ENCODE data around the gene EGFL8.

EGFL8 gene

DNA sequence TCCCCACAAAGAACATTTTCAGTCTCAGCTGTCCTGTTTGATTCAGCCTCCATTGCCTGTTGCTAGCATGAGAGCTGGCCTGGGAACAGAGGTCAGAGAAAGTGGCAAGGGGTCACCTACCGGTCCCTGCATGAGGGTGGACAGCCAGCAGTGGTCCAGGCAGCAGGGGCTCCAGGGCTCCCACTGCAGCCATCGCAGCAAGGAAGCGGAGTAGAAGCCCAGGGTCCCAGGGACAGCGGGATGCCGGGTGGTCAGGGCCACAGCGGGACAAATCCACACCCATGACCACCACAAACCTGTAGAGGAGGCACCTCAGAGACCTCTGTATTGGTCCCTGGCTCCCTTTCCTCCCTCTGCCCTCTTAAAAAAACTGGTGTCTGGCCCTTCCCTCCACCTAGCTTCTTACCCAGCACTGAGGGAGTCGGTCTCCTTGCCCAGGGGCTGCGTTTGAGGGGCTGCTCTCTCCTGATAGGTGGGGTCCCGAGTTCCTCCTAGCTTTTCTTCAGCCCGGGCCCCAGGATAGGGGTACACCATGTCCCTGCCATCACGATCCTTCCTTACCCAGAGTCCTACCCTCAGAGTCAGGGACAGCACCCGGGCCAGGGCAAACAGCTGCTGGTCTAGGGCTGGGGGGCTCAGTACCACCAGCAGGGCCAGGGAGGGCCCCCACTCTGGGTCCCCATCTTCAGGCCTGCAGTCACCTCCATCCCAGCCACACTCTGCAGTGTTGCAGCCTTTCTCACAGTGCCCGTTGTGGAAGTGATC, 36.5 kb downstream of the EGFL8 start:
- TF ChIP-seq FOXM1 (IDR thresholded peaks at IDR 0.05; ENCODE audit: borderline replicate concordance, low read depth) (no peak), NFIC (IDR thresholded peaks at IDR 0.05) (no peak), EGR1 (IDR thresholded peaks at IDR 0.05) (no peak), REST (IDR thresholded peaks at IDR 0.05; ENCODE audit: low read depth) (no peak), ZBTB7A (IDR thresholded peaks at IDR 0.05; ENCODE audit: low read depth) (no peak), RAD21 (IDR thresholded peaks at IDR 0.05; ENCODE audit: low read depth) (no peak), TCF12 (IDR thresholded peaks at IDR 0.05; ENCODE audit: low read depth) (no peak), TAF1 (IDR thresholded peaks at IDR 0.05; ENCODE audit: low read depth) (no peak), MAX (IDR thresholded peaks at IDR 0.05) (no peak), TEAD4 (IDR thresholded peaks at IDR 0.05) (no peak), YY1 (IDR thresholded peaks at IDR 0.05; ENCODE audit: low read depth) (no peak), CEBPB (IDR thresholded peaks at IDR 0.05) (no peak), EP300 (IDR thresholded peaks at IDR 0.05; ENCODE audit: borderline replicate concordance) (no peak)
- TF ChIP-seq, protein P1, sequence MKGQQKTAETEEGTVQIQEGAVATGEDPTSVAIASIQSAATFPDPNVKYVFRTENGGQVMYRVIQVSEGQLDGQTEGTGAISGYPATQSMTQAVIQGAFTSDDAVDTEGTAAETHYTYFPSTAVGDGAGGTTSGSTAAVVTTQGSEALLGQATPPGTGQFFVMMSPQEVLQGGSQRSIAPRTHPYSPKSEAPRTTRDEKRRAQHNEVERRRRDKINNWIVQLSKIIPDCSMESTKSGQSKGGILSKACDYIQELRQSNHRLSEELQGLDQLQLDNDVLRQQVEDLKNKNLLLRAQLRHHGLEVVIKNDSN (IDR thresholded peaks at IDR 0.05), result no peak

DNA sequence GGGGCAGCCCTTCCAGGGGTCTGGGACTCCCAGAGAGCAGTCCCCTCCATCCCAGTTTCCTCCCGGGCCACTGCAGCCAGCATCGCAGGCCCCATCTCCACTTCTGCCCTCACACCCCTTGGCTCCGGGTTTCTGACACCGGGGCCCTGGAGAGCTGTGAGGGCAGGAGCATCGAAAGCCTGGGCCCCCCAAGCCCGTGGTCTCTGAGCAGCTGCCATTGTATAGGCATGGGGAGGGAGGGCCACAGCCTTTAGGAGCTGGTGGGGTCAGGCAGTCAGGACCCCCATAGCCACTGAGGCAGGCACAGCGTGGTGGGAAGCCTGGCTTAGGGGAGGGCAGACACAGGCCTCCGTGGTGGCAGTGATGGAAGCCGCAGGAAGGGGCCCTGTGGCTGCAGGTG, 37.8 kb downstream of the EGFL8 start:
- no peak for TF ChIP-seq MAX (IDR thresholded peaks at IDR 0.05)
- TF ChIP-seq RAD21 (IDR thresholded peaks at IDR 0.05; ENCODE audit: low read depth), result no peak
- no peak for TF ChIP-seq NFIC (IDR thresholded peaks at IDR 0.05)
- TF ChIP-seq, protein P1 (IDR thresholded peaks at IDR 0.05), result no peak
- no peak for TF ChIP-seq TAF1 (IDR thresholded peaks at IDR 0.05; ENCODE audit: low read depth)
- TF ChIP-seq YY1 (IDR thresholded peaks at IDR 0.05; ENCODE audit: low read depth), result no peak
- TF ChIP-seq FOXM1 (IDR thresholded peaks at IDR 0.05; ENCODE audit: borderline replicate concordance, low read depth), result no peak
- TF ChIP-seq EP300 (IDR thresholded peaks at IDR 0.05; ENCODE audit: borderline replicate concordance), result no peak
- no peak for TF ChIP-seq ZBTB7A (IDR thresholded peaks at IDR 0.05; ENCODE audit: low read depth)
- TF ChIP-seq REST (IDR thresholded peaks at IDR 0.05; ENCODE audit: low read depth), result no peak
- no peak for TF ChIP-seq TEAD4 (IDR thresholded peaks at IDR 0.05)
- TF ChIP-seq CEBPB (IDR thresholded peaks at IDR 0.05), result no peak
- no peak for TF ChIP-seq EGR1 (IDR thresholded peaks at IDR 0.05)
- TF ChIP-seq TCF12 (IDR thresholded peaks at IDR 0.05; ENCODE audit: low read depth), result no peak
- TF ChIP-seq CREB1 (IDR thresholded peaks at IDR 0.05; ENCODE audit: low read depth), result no peak

DNA sequence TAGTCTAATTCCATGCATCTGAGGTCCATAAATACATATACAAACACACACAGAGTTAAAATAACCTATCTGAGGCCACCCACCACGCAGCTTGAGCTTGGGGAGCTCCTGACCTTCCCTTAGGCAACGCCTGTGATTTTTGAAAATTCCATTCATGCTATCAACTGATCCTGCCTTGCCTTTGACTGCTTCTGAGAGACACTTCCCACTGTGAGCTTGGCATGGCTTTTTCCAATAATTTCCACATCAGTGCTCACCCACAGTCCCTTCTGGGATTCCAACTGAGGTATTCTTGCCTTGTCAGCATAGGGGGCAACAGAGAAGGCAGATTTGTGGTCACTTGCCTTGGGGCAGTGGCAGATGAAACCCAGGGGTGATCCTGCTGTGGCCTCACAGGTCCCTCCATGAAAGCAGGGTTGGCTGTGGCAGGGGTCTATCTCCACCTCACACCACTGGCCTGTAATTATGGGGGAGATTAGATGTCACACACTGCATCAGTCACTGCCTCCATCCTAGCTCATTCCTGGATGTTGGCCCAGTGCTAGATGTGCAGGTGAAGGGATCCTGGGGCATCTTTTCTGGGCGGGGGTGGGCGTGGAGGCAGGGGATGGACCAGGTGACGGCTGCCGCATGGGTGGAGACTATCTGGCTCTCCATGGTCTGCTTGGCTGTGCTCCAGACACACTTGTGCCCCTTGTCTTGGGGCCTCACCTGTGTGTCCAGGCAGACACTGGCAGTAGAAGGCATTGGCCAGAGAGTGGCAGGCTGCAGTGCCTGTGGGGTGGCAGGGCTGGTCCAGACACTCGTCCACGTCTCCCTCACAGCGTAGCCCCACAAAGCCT, 39.3 kb downstream of the EGFL8 start:
- TF ChIP-seq TAF1 (IDR thresholded peaks at IDR 0.05; ENCODE audit: low read depth) (no peak), EGR1 (IDR thresholded peaks at IDR 0.05) (no peak), CREB1 (IDR thresholded peaks at IDR 0.05; ENCODE audit: low read depth) (no peak), YY1 (IDR thresholded peaks at IDR 0.05; ENCODE audit: low read depth) (0 out of 2 replicates have a peak, but pooled peaks have one; percentile 6), TCF12 (IDR thresholded peaks at IDR 0.05; ENCODE audit: low read depth) (peak; percentile 86), NFIC (IDR thresholded peaks at IDR 0.05) (peak; percentile 91), REST (IDR thresholded peaks at IDR 0.05; ENCODE audit: low read depth) (no peak), ZBTB7A (IDR thresholded peaks at IDR 0.05; ENCODE audit: low read depth) (0 out of 2 replicates have a peak, but pooled peaks have one; percentile 70), MAX (IDR thresholded peaks at IDR 0.05) (peak; percentile 51; the same call in 1 of the 2 replicates), EP300 (IDR thresholded peaks at IDR 0.05; ENCODE audit: borderline replicate concordance) (peak; percentile 84), FOXM1 (IDR thresholded peaks at IDR 0.05; ENCODE audit: borderline replicate concordance, low read depth) (peak; percentile 56; the same call in 1 of the 2 replicates), TEAD4 (IDR thresholded peaks at IDR 0.05) (peak; percentile 80)
- TF ChIP-seq, protein P1 (IDR thresholded peaks at IDR 0.05), result 0 out of 2 replicates have a peak, but pooled peaks have one; percentile 9
